OCI-M2 (cell line): Measurements from ENCODE around the gene RPL38.

Experiments used
- DNase-seq: peaks from one replicate; lab custom pipeline; 2025; ENCODE audit not compliant: unreplicated experiment; lab: John Stamatoyannopoulos, UW

RPL38 gene

GRCh38 chr17:74203439-74204240 lies at the start of gene RPL38:
Gene RPL38, plus strand, starts transcription at chr17:74203678. Its CDS starts 278 bp downstream, at chr17:74203956.
- DNase-seq, result no peak

DNA sequence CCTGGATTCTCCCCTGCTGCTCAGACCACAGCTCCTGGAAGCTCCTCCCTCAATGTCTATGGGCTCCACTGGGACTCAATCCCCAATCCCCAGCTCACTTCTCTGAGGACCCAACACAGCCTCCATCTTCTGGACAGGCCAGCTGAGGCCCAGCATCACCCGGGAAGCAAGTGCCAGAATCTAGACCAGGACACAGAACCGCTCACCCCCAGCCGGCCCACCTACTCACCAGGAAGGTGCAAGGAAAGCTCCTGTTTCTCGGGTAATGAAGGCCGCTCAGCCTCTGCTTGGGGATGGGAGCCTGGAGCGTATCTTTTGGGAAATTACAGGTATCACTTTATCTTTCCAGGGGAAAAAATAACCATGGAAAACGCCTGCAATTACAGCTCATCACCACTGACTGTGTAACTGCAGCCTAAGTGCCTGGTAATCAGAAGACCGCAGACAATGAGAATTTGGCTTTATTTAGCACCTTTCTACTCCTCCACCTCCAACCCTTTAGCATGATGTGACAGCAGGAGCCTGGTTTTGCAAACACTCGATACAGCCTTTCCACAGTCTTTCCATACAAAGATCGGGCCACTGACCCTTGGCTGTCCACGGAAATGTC lies 49.6 kb upstream of the RPL38 start:
- DNase-seq, result no peak

DNA sequence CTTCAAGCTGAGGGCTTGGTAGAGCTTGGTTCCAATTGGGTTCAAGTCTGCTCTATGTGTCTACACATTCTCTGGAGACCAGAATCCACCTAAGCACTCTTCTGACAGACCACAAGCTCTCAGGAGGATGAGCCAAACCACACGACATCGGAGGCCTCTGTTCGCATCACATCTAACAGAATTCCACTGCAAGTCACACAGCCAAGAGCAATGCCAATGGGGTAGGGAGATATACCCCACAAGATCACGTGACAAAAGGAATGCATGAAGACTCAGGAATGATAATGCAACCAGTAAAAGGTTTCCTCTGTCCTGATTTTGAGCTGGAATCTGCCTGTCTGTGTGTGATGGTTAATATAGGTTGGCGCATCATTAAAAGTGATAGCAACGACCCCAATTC lies 46.6 kb upstream of the RPL38 start:
- DNase-seq, result no peak

- DNase-seq, result no peak
Measured at GRCh38 chr17:74157366-74157765, 46.1 kb upstream of the RPL38 start.

- DNase-seq, result no peak
Measured at GRCh38 chr17:74158761-74159160, 44.7 kb upstream of the RPL38 start.

DNA sequence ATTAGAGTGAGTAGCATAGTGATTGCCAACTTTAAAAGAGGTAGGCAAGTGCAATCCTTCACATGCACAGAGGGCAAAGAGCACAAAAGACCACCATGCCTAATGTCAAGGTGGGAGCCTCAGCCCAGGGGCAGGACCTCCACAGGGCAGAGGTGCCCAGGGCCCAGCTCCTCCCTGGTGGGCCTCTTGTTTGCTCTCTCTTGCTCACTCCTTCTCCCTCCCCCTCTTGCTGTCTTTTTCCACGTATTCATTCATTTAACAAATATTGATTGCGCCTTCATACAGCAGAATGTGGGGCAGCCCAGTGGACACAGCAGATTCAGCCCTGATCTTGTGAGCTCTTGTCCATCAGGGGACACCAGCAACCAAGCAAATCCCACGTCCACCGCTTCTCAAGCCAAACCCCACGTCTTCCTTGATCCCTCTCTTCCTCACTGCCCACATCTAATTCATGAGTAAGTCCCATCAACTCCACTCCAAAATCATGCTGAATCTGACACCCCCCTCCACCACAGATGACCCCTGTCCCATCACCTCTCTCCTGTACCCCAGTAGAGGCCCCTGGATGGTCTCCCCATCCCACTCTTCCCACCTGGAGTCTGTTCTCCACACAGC lies 44.1 kb upstream of the RPL38 start:
- no peak for DNase-seq

- DNase-seq, result no peak
Measured at GRCh38 chr17:74160656-74161502, 42.6 kb upstream of the RPL38 start.

DNA sequence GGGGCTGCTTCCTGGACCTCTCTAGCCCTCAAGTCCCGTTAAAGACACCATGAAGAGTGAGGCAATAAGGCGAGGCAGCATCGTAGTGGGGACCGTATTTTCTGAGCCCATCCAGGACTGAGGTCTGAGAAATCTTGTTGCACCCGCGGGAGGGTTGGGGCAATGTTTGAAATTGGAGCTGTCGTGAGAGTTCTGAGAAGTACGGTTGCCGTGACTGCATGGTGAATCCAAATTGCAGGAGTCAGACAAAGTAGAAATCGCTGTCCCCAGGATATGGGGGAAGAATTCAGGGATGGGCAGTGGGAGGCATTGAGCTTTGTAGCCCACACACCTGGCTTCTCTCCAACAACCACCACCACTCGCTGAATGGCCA lies 42.0 kb upstream of the RPL38 start:
- DNase-seq, result no peak

- no peak for DNase-seq
Measured at GRCh38 chr17:74163271-74163821, 40.1 kb upstream of the RPL38 start.

- no peak for DNase-seq
Measured at GRCh38 chr17:74163836-74164235, 39.6 kb upstream of the RPL38 start.

DNA sequence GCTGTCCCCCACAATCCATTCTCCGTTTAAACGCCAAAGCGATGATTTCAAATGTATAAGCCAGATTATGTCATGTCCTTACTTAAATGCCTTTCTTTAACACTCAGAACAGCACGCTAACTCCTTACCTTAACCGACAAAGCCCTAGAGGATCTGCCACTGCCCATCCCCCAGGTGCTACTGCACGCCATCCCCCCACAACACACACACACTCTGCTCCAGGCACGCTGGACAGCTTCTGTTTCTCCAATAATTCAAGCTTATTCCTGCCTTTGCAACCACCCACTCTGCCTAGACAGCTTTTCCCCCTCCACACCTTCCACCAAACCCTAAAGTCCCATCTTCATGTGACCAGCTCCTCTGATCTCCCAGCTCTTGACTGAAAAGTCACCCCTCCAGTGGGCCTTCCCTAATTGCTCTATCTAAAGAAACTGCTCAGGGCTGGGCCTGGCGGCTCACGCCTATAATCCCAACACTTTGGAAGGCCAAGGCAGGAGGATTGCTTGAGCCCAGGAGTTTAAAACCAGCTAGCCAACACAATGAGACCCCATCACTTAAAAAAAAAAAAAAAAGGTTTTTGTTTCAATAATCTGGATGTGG lies 38.9 kb upstream of the RPL38 start:
- DNase-seq, result no peak

GRCh38 chr17:74165797-74166365 lies 37.6 kb upstream of the RPL38 start:
- no peak for DNase-seq

DNA sequence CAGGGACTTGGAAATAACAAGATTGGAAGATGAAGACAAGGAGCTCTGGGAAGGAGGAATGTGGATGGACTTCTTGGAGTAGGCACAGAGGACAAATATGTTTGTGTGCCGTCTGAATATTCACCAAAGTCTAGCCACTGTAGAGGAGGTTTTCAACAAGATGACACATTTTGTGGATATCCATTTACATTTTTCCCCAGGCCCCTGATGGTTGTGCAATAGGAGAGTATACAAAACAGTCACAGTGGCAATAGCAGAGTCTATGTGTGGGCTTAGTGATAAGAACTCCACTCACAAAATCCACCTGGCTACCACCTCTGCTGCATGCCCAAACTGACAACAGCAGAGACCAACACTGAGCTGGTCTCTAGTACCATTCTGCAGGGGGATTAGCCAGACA lies 32.6 kb upstream of the RPL38 start:
- no peak for DNase-seq

GRCh38 chr17:74172700-74173099 lies 30.8 kb upstream of the RPL38 start:
- DNase-seq, result no peak

DNA sequence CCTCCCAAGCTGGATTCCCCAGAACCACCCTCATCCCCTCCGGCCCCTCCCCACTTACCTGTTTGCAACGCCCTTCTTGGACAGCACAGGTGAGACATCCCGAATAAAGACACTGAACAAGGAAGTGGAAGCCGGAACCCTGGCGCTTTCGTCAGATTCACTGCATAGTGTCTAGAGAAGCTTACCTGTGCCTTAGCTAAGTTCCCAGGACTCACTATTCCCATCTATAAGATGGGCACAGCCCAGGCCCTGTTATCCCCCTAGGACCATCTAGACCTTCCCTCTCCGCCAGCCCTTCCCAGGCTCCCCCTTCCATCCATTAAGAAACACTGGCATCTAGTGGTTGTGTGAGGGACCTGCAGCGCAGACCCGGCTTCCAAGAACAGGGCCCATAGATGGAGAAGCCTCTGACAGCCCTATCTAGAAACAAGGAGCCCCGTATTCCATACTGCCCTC lies 26.9 kb upstream of the RPL38 start:
- DNase-seq, result no peak

DNA sequence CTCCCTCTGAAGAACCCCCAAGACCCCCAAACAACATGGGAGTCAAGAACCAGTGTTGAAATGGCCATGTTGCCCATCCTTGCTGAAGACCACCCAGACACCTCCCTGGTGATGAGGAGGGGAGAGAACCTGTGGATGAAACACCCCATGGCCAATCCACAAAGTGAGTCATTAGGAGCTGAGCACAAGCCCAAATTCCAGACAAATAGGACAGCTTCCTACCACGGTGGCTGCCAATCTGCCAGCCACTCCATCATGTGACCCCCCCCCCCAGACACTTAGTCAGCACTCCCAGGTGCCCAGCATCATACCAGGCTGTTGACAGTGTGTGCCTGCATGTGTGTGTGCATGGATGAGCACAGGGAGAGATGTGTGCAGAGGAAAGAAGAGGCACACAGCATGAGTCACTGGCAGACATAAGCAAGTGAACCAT lies 26.4 kb upstream of the RPL38 start:
- no peak for DNase-seq

DNA sequence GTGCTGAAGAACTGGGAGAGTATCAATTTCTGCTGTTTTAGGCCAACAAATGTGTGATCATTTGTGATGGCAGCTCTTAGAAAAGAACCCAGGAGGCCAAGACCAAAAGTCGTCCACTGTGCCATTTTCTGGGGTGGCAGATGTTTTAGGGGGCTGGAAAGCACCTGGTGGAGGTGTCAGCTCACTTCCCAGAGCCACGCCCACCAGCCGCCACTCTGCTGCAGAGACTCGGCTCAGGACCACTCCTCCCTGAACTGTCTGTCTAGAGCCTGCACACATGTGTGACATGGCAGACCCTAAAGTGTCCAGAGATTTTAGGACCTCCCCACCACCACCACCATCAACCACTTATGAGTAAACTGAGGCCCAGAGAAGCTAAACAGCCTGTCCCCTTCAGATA lies 23.9 kb upstream of the RPL38 start:
- no peak for DNase-seq

GRCh38 chr17:74180336-74180735 lies 23.1 kb upstream of the RPL38 start:
- DNase-seq, result no peak

DNA sequence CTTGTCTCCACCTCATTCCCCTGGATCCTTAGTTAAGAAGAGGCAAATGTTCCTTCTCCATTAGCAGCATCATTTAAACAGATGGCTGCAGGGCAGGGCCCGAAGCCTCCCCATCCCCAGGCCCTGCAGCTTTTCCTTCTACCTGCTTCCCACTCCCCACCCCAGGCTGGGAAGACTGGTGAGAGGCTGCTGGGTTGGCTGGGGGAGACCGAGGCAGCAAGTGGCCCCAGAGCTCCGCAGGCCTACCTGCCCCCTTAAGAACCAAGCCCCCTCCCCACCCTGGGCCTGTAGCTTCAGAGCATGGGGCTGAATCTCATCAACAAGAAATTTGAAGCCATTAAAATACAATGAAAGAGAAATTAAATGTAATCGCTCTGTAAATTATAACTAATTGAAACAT lies 22.1 kb upstream of the RPL38 start:
- DNase-seq, result no peak

DNA sequence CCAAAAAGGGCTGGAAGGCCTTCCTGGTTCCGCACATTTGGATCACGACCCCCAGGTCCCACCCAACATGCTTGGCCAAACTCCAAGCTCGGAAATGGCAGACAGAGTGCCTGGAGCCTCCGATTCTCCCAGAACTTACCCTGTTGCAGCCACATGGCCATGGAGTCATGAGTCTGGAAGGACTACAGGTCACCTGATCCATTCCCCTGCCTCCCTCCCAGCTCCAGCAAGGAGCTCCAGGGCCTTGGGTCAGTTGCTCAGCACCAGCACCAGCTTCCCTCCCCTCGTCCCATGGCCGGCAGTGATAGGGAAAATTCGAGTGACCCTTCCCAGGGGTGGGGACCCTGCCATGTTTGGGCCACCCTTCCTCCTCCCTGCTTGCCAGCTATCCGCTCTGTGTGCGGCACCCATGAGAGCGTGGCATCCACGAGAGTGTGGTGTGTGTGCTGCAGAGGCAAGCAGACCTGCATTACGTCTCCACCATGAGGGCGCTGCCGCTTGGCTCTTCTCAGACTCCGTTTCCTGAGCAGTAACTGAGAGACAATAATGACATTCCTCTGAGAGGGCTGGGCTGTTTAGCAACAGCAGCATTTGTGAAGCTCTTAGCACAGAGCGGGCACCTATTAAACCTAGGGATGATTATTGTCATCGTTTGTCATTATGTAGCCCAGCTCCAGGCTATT lies 21.3 kb upstream of the RPL38 start:
- DNase-seq, result no peak
